ENCODE results near the gene TTF2. TPM values are rescaled to one million over a fixed set of nuclear protein-coding genes. Genes with fewer than 3 reads are reported as not detected.
"Not testable (repeated sequence)": the region's sequence is repeated elsewhere in the genome, so short reads cannot be mapped to it uniquely, and the experiment has no call there.

TTF2 gene
- total RNA-seq, 1 experiment from 2014 or later = 31.9 TPM

DNA sequence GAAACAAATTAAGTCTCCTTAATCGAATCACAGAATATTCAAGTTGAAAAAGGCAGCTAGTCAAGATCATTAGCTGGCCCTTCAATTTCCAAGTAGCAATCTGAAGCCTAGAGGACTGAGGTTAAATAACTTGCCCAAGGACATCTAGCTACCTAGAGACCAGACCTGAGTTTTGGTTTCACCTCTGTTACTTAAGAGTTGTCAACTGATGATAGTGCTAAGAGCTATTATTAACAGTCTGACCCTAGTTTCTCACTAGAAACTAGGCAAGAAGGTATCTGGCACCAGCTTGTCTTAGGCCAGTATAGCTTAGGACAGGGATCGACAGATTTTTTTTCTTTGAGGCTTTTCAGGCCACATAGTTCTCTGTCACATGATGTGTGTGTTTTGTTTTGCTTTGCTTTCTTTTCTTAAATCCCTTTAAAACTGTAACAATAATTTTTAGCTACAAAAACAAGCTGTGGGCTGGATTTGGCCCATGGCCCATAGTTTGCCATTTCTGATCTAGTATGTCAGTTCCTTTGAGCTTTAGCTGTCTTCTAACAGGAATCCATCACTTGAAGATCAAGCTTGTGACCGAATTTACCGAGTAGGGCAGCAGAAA lies 38.3 kb downstream of the TTF2 start:
- Mint-ChIP-seq H3K27me3 (ENCODE audit: insufficient read depth, unreplicated experiment) (no peaks in the 10 kb centered on the region), H3K4me3 (ENCODE audit: unreplicated experiment) (no peak overlapping the region), H3K27ac (ENCODE audit: unreplicated experiment) (no peak overlapping the region), H3K36me3 (ENCODE audit: insufficient read depth, unreplicated experiment) (peaks cover 42% of the 10 kb centered on the region), H3K9me3 (ENCODE audit: unreplicated experiment) (no peaks in the 10 kb centered on the region), H3K4me1 (ENCODE audit: low read depth, unreplicated experiment) (no peaks in the 10 kb centered on the region)
- POLR2A ChIA-PET = no interaction called here
- no TSS peak for BruUV-seq (replicated peaks)
- no peak for TF ChIP-seq CTCF (IDR thresholded peaks at IDR 0.05; ENCODE audit: insufficient read depth in 1 of 2, low read depth in 1 of 2, low read length in 1 of 2, severe bottlenecking in 1 of 2, unreplicated experiment in 1 of 2)
- CTCF ChIA-PET = no interaction called here
- Histone ChIP-seq H3K4me1 (no peaks in the 10 kb centered on the region), H3K27me3 (replicated peaks; ENCODE audit: control insufficient read depth, insufficient read depth, low read length) (no peaks in the 10 kb centered on the region), H3K9me3 (no peaks in the 10 kb centered on the region), H3K36me3 (ENCODE audit: control insufficient read depth, insufficient read depth, low read length) (no peaks in the 10 kb centered on the region; the same call in none of the 2 replicates), H3K4me3 (ENCODE audit: low read depth, low read length) (no peak overlapping the region)
- intact Hi-C loops (cut with micrococcal nuclease; ENCODE audit: unreplicated experiment) = no loop called here
- no peak for DNase-seq

DNA sequence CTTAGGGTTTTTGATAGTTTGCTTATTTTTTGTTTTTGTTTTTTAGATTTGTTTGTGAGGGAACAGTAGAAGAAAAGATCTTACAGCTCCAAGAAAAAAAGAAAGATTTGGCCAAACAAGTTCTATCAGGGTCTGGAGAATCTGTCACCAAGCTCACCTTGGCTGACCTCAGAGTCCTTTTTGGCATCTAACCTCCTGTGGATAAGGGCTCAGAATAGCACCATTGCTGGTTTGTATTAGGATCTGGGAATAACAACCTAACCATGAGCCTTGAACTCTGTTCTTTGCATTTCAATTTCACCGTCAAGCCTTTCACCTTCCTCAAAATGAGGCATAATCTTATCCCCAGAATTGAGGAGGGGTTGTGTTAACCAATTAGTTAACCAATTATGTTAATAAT lies 41.2 kb downstream of the TTF2 start:
- Histone ChIP-seq H3K9me3 (no peaks in the 10 kb centered on the region), H3K27me3 (replicated peaks; ENCODE audit: control insufficient read depth, insufficient read depth, low read length) (no peaks in the 10 kb centered on the region), H3K36me3 (ENCODE audit: control insufficient read depth, insufficient read depth, low read length) (no peaks in the 10 kb centered on the region), H3K4me1 (no peaks in the 10 kb centered on the region), H3K4me3 (ENCODE audit: low read depth, low read length) (no peak overlapping the region)
- ChIA-PET CTCF (no interaction called here), POLR2A (no interaction called here)
- Mint-ChIP-seq H3K9me3 (ENCODE audit: unreplicated experiment) (no peaks in the 10 kb centered on the region), H3K4me1 (ENCODE audit: low read depth, unreplicated experiment) (no peaks in the 10 kb centered on the region), H3K36me3 (ENCODE audit: insufficient read depth, unreplicated experiment) (peaks cover 37% of the 10 kb centered on the region), H3K27ac (ENCODE audit: unreplicated experiment) (no peak overlapping the region), H3K27me3 (ENCODE audit: insufficient read depth, unreplicated experiment) (no peaks in the 10 kb centered on the region), H3K4me3 (ENCODE audit: unreplicated experiment) (no peak overlapping the region)
- no peak for TF ChIP-seq CTCF (IDR thresholded peaks at IDR 0.05; ENCODE audit: insufficient read depth in 1 of 2, low read depth in 1 of 2, low read length in 1 of 2, severe bottlenecking in 1 of 2, unreplicated experiment in 1 of 2)
- DNase-seq = no peak
- intact Hi-C loops (cut with micrococcal nuclease; ENCODE audit: unreplicated experiment) = no loop called here
- no TSS peak for BruUV-seq (replicated peaks)

GRCh38 chr1:117101858-117102257 lies 41.7 kb downstream of the TTF2 start:
- H3K9me3 Mint-ChIP-seq (ENCODE audit: unreplicated experiment); H3K27me3 ChIP-seq (replicated peaks; ENCODE audit: control insufficient read depth, insufficient read depth, low read length); CTCF ChIA-PET; H3K4me1 Mint-ChIP-seq (ENCODE audit: low read depth, unreplicated experiment); H3K4me1 ChIP-seq; DNase-seq; H3K27me3 Mint-ChIP-seq (ENCODE audit: insufficient read depth, unreplicated experiment); BruUV-seq (replicated peaks); H3K9me3 ChIP-seq; H3K4me3 Mint-ChIP-seq (ENCODE audit: unreplicated experiment); POLR2A ChIA-PET; H3K27ac Mint-ChIP-seq (ENCODE audit: unreplicated experiment); intact Hi-C loops (cut with micrococcal nuclease; ENCODE audit: unreplicated experiment); H3K36me3 ChIP-seq (ENCODE audit: control insufficient read depth, insufficient read depth, low read length); H3K4me3 ChIP-seq (ENCODE audit: low read depth, low read length): not testable (repeated sequence)
- H3K36me3 Mint-ChIP-seq (ENCODE audit: insufficient read depth, unreplicated experiment) = peaks cover 32% of the 10 kb centered on the region

DNA sequence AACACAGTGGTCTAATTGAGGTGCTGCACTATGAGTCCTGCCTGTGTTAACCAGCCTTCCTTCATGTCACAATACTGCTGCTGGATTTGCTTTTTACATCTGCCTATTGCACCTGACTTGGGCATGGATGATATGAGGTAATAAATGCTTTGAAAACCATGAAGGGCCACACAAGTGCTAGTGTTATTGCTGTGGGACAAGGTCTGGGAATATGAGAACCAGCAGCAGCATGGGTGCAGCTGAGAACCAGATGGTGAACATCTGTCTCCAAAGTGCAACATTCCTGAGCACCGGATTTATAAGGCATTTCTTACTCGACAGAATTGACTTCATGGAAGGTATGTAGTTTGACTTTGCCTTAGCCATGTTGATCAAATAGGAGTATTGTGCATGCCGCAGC lies 44.9 kb downstream of the TTF2 start:
- no peaks in the 10 kb centered on the region for H3K9me3 ChIP-seq
- H3K4me3 ChIP-seq (ENCODE audit: low read depth, low read length) = no peak overlapping the region
- no peaks in the 10 kb centered on the region for H3K9me3 Mint-ChIP-seq (ENCODE audit: unreplicated experiment)
- H3K27me3 ChIP-seq (replicated peaks; ENCODE audit: control insufficient read depth, insufficient read depth, low read length) = no peaks in the 10 kb centered on the region
- no peak for TF ChIP-seq CTCF (IDR thresholded peaks at IDR 0.05; ENCODE audit: insufficient read depth in 1 of 2, low read depth in 1 of 2, low read length in 1 of 2, severe bottlenecking in 1 of 2, unreplicated experiment in 1 of 2)
- no peaks in the 10 kb centered on the region for H3K4me1 Mint-ChIP-seq (ENCODE audit: low read depth, unreplicated experiment)
- H3K36me3 ChIP-seq (ENCODE audit: control insufficient read depth, insufficient read depth, low read length) = no peaks in the 10 kb centered on the region
- ChIA-PET CTCF (no interaction called here), POLR2A (no interaction called here)
- DNase-seq = no peak
- H3K27me3 Mint-ChIP-seq (ENCODE audit: insufficient read depth, unreplicated experiment) = no peaks in the 10 kb centered on the region
- H3K36me3 Mint-ChIP-seq (ENCODE audit: insufficient read depth, unreplicated experiment) = peaks cover 23% of the 10 kb centered on the region
- no peaks in the 10 kb centered on the region for H3K4me1 ChIP-seq
- intact Hi-C loops (cut with micrococcal nuclease; ENCODE audit: unreplicated experiment) = no loop called here
- no TSS peak for BruUV-seq (replicated peaks)
- no peak overlapping the region for H3K27ac Mint-ChIP-seq (ENCODE audit: unreplicated experiment)
- H3K4me3 Mint-ChIP-seq (ENCODE audit: unreplicated experiment) = no peak overlapping the region

All from Caco-2 (cell line).